CD4-positive, alpha-beta T cell treated with Interleukin-6 for 4 hours (primary cell): ENCODE results near the gene COA5.

ENCODE experiments used
- DNase-seq: peaks from one replicate; pipeline ENCODE4 v3.0.0-alpha.2; 2020; ENCODE audit warnings: mixed read lengths

COA5 gene

GRCh38 chr2:98608116-98608961 lies at the start of gene COA5, which contains the start of gene UNC50:
COA5 (minus strand) TSS chr2:98608512; CDS start chr2:98608405, 107 bp downstream.
UNC50 (plus strand) TSS chr2:98608589; CDS start chr2:98609760, 1,171 bp downstream.
- peak; percentile 89 for DNase-seq

- peak; percentile 22 for DNase-seq
These were observed 48.5 kb upstream of the COA5 start for GRCh38 chr2:98656800-98657199.

GRCh38 chr2:98654699-98655495 lies 46.6 kb upstream of the COA5 start:
- DNase-seq = peak; percentile 59

- no peak for DNase-seq
These were observed 42.7 kb upstream of the COA5 start for GRCh38 chr2:98650998-98651397.

- no peak for DNase-seq
These were observed 41.7 kb upstream of the COA5 start for GRCh38 chr2:98649992-98650375.

- DNase-seq = peak; percentile 88
These were observed 41.1 kb upstream of the COA5 start for GRCh38 chr2:98649135-98649991.

- DNase-seq = no peak
These were observed 40.1 kb upstream of the COA5 start for GRCh38 chr2:98648451-98648850.

- no peak for DNase-seq
These were observed 39.3 kb upstream of the COA5 start for GRCh38 chr2:98647636-98648035.

- DNase-seq = no peak
These were observed 35.3 kb upstream of the COA5 start for GRCh38 chr2:98643496-98644100.

- DNase-seq = peak; percentile 68
These were observed 29.3 kb upstream of the COA5 start for GRCh38 chr2:98637401-98638147.

GRCh38 chr2:98634406-98635092 lies 26.2 kb upstream of the COA5 start:
- DNase-seq = peak; percentile 56

- no peak for DNase-seq
These were observed 24.0 kb upstream of the COA5 start for GRCh38 chr2:98632351-98632750.

- no peak for DNase-seq
These were observed 15.3 kb upstream of the COA5 start for GRCh38 chr2:98623657-98624056.

- no peak for DNase-seq
These were observed 8.8 kb upstream of the COA5 start for GRCh38 chr2:98617149-98617548.

- no peak for DNase-seq
These were observed 7.2 kb upstream of the COA5 start for GRCh38 chr2:98615481-98615880.

GRCh38 chr2:98614024-98614739 lies 5.9 kb upstream of the COA5 start:
- DNase-seq = no peak

- DNase-seq = no peak
These were observed 771 bp upstream of the COA5 start for GRCh38 chr2:98608962-98609604.

GRCh38 chr2:98607741-98608115 lies 584 bp downstream of the COA5 start:
- DNase-seq = no peak

GRCh38 chr2:98607104-98607503 lies 1.2 kb downstream of the COA5 start:
- DNase-seq = no peak

GRCh38 chr2:98606431-98606830 lies 1.9 kb downstream of the COA5 start:
- no peak for DNase-seq
